Neuronal stem cell (in vitro differentiated cells): ENCODE measurements around the gene TRDN.

ENCODE experiments used
- DNase-seq: peaks from one replicate; pipeline ENCODE4 v3.0.0-alpha.2; 2013; ENCODE audit warnings: low spot score
- H2AFZ ChIP-seq: one replicate; pipeline ENCODE4 v1.6.1; 2013; ENCODE audit warnings: mild to moderate bottlenecking, low read length, inconsistent platforms
- H2AK5ac ChIP-seq: 2 replicates; pipeline ENCODE4 v1.6.1; 2013; ENCODE audit warnings: low read depth, mild to moderate bottlenecking, inconsistent platforms, low read length, moderate library complexity, mixed read lengths
- H2BK120ac ChIP-seq: 2 replicates; pipeline ENCODE4 v1.6.1; 2013; ENCODE audit warnings: low read depth, mild to moderate bottlenecking, inconsistent platforms, low read length, moderate library complexity, mixed read lengths
- H2BK12ac ChIP-seq: one replicate; pipeline ENCODE4 v1.6.1; 2013; ENCODE audit warnings: low read length, inconsistent platforms
- H2BK15ac ChIP-seq: 2 replicates; pipeline ENCODE4 v1.6.1; 2013; ENCODE audit warnings: mild to moderate bottlenecking, low read length, inconsistent platforms, mixed read lengths
- H2BK5ac ChIP-seq: one replicate; pipeline ENCODE4 v1.6.1; 2013; ENCODE audit warnings: inconsistent platforms, mild to moderate bottlenecking, low read length, moderate library complexity
- H3K14ac ChIP-seq: one replicate; pipeline ENCODE4 v1.6.1; 2013; ENCODE audit warnings: low read length, inconsistent platforms
- H3K18ac ChIP-seq: 2 replicates; pipeline ENCODE4 v1.6.1; 2013; ENCODE audit warnings: low read length, inconsistent platforms
- H3K23ac ChIP-seq: 2 replicates; pipeline ENCODE4 v1.6.1; 2013; ENCODE audit warnings: low read depth, mild to moderate bottlenecking, mixed read lengths, low read length, inconsistent platforms; ENCODE audit not compliant: poor library complexity
- H3K27ac ChIP-seq: replicated peaks from 3 replicates; pipeline ENCODE4 v1.5.1; 2013; ENCODE audit warnings: low read length, inconsistent platforms
- H3K27me3 ChIP-seq, 3 experiments: 2 replicates each; pipeline ENCODE4 v1.6.1; 2013; ENCODE audit warnings: low read length in 3 of 3, mild to moderate bottlenecking in 2 of 3, inconsistent platforms in 1 of 3, low read depth in 1 of 3, mixed read lengths in 1 of 3, moderate library complexity in 1 of 3; ENCODE audit not compliant: control insufficient read depth in 3 of 3, insufficient read depth in 3 of 3
- H3K36me3 ChIP-seq, 2 donors: replicated peaks in 1 of 2; 2 replicates each; pipeline ENCODE4 v1.6.1; 2013; ENCODE audit warnings: low read length in 2 of 2; ENCODE audit not compliant: control insufficient read depth in 2 of 2, insufficient read depth in 2 of 2
- H3K4ac ChIP-seq: 2 replicates; pipeline ENCODE4 v1.6.1; 2013; ENCODE audit warnings: inconsistent platforms, mild to moderate bottlenecking, low read length, moderate library complexity
- H3K4me1 ChIP-seq, 2 donors: 1 replicate in 1 of 2; 2 replicates in 1 of 2; pipeline ENCODE4 v1.6.1; 2013; ENCODE audit warnings: low read length in 2 of 2, low read depth in 1 of 2; ENCODE audit not compliant: control insufficient read depth in 2 of 2, insufficient read depth in 1 of 2
- H3K4me2 ChIP-seq: one replicate; pipeline ENCODE4 v1.6.1; 2013; ENCODE audit warnings: mild to moderate bottlenecking, low read length, inconsistent platforms; ENCODE audit not compliant: insufficient read depth, poor library complexity, severe bottlenecking
- H3K4me3 ChIP-seq, 2 donors: 2 replicates each; pipeline ENCODE4 v1.5.1; 2013; ENCODE audit warnings: low read length in 2 of 2, mild to moderate bottlenecking in 2 of 2, inconsistent platforms in 1 of 2, moderate library complexity in 1 of 2
- H3K79me1 ChIP-seq: one replicate; pipeline ENCODE4 v1.6.1; 2013; ENCODE audit warnings: low read depth, mild to moderate bottlenecking, inconsistent platforms, low read length, moderate library complexity
- H3K9ac ChIP-seq: one replicate; pipeline ENCODE4 v1.6.1; 2013; ENCODE audit warnings: mild to moderate bottlenecking, low read depth, low read length, inconsistent platforms; ENCODE audit not compliant: poor library complexity
- H3K9me3 ChIP-seq, 2 donors: replicated peaks in 1 of 2; 2 replicates each; pipeline versions ENCODE3 to v1.6.1; 2013; ENCODE audit warnings: low read length in 2 of 2, mild to moderate bottlenecking in 2 of 2, inconsistent platforms in 1 of 2, low read depth in 1 of 2, mixed read lengths in 1 of 2, moderate library complexity in 1 of 2; ENCODE audit not compliant: control insufficient read depth in 2 of 2, insufficient read depth in 1 of 2
- H4K8ac ChIP-seq: one replicate; pipeline ENCODE4 v1.6.1; 2013; ENCODE audit warnings: low read depth, mild to moderate bottlenecking, inconsistent platforms, low read length, moderate library complexity
- H4K91ac ChIP-seq: one replicate; pipeline ENCODE4 v1.6.1; 2013; ENCODE audit warnings: low read length, low read depth, mild to moderate bottlenecking, inconsistent platforms; ENCODE audit not compliant: poor library complexity
- WGBS, 2 donors: extraction: QIAGEN DNeasy Blood & Tissue Kit; methylation state at CpG; one replicate each; pipeline ENCODE4 v1.1.7; 2013; ENCODE audit warnings: missing lambda C conversion rate in 2 of 2, mixed read lengths in 1 of 2; ENCODE audit not compliant: insufficient read length in 2 of 2, insufficient replicate concordance in 1 of 2; ENCODE audit errors: extremely low coverage in 2 of 2; 5-methylcytosine and 5-hydroxymethylcytosine counted together

Gene TRDN

DNA sequence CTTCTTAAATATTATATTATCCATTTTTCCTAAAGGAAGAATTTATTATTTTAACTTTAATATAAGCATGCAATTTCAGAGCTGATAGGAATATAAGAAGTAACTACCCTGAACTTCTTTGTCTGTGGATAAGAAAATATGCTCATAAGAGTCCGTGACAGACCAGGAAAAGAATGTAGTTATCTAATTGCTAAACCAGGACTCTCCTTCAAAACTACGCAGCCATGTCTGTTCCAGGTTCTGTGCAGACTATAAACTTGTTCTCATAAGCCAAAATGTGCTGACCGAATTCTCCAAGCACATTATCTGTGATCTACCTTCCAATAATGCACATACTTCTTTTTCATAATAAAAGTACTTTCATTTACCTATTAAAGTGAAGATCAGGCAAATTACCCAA lies 116.5 kb downstream of the TRDN start:
- Histone ChIP-seq H2AFZ (no peak overlapping the region), H3K23ac (no peak overlapping the region), H4K8ac (no peak overlapping the region), H3K9me3 (no peaks in the 10 kb centered on the region), H3K36me3 (no peaks in the 10 kb centered on the region), H2BK15ac (no peak overlapping the region), H3K18ac (no peak overlapping the region), H3K4me1 (no peaks in the 10 kb centered on the region), H3K27me3 (no peaks in the 10 kb centered on the region), H2AK5ac (no peak overlapping the region), H2BK5ac (no peak overlapping the region), H3K9ac (no peak overlapping the region), H4K91ac (no peak overlapping the region), H3K27ac (no peak overlapping the region), H3K4me2 (no peak overlapping the region), H3K79me1 (no peaks in the 10 kb centered on the region), H2BK120ac (no peak overlapping the region), H2BK12ac (no peak overlapping the region), H3K4me3 (no peak overlapping the region), H3K14ac (no peak overlapping the region), H3K4ac (no peak overlapping the region)
- no peak for DNase-seq
- no CpG with 5 or more reads among the region's 3 CpGs for WGBS, 2 donors

DNA sequence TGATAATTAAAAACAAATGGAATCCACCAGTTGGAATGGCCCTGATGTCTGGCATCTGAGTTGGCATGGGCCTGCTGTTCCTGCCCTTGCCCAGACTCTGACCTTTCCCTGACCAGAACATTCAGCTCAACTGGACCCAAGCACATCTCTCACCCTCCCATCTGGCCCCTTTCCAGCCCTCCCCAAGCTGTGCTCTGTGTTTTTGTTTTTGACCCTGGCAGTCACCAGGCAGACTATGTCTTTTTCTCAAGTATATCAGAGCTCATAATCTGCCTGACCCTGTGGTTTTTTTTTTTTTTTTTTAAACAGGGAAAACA lies 117.6 kb downstream of the TRDN start:
- Histone ChIP-seq H3K14ac (no peak overlapping the region), H3K23ac (no peak overlapping the region), H3K4ac (no peak overlapping the region), H3K36me3 (no peaks in the 10 kb centered on the region), H3K4me2 (no peak overlapping the region), H3K18ac (no peak overlapping the region), H3K9ac (no peak overlapping the region), H2AK5ac (no peak overlapping the region), H3K4me1 (no peaks in the 10 kb centered on the region), H2AFZ (no peak overlapping the region), H3K79me1 (no peaks in the 10 kb centered on the region), H3K27me3 (no peaks in the 10 kb centered on the region), H3K9me3 (no peaks in the 10 kb centered on the region), H4K8ac (no peak overlapping the region), H3K4me3 (no peak overlapping the region), H2BK5ac (no peak overlapping the region), H2BK12ac (no peak overlapping the region), H2BK120ac (no peak overlapping the region), H4K91ac (no peak overlapping the region), H2BK15ac (no peak overlapping the region), H3K27ac (no peak overlapping the region)
- no peak for DNase-seq

DNA sequence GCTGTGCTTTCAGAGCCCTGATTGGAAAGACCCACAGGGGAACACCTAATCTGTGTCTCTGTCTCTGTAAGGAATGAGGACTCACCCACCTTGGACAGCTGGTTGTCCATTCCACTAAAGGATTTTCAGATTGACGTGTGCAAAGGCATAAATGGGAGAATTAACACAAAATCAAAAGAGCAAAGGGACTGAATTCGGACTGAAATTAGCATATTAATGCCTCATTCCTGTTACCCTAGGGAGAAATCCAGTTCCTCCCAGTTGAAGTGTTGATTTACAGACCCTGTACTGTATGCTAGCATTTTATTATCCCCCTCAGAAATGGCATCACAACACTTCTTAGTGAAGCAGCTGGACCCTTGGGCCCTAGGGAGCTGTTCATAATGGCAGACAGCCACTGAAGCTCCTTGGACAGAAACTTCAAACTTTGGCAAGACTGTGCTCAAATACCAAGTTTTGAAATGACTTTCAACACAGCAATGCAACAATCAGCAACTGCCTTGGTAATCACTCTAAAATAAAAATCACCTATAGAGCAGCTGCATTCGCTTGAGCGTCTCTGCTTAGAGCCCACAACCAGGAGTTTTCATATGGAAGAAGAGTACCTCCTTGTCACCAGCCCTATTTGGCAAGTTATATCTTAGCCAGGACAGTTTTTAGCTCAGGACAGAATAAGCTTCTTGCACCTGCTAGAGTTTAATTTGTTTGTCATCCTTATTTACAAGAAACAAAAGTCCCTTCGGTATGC lies 118.1 kb downstream of the TRDN start:
- Histone ChIP-seq H3K18ac (no peak overlapping the region), H2AFZ (peak overlapping the region; percentile 45), H3K27ac (no peak overlapping the region), H3K79me1 (no peaks in the 10 kb centered on the region), H3K4me2 (no peak overlapping the region), H2BK5ac (no peak overlapping the region), H2BK15ac (no peak overlapping the region), H3K36me3 (no peaks in the 10 kb centered on the region), H3K14ac (no peak overlapping the region), H3K4me1 (no peaks in the 10 kb centered on the region), H3K4me3 (no peak overlapping the region), H3K9me3 (no peaks in the 10 kb centered on the region), H2AK5ac (no peak overlapping the region), H2BK12ac (no peak overlapping the region), H3K23ac (no peak overlapping the region), H2BK120ac (no peak overlapping the region), H4K8ac (no peak overlapping the region), H4K91ac (no peak overlapping the region), H3K27me3 (no peaks in the 10 kb centered on the region), H3K9ac (no peak overlapping the region), H3K4ac (no peak overlapping the region)
- no peak for DNase-seq
- WGBS, 2 donors = no CpG with 5 or more reads among the region's 5 CpGs

DNA sequence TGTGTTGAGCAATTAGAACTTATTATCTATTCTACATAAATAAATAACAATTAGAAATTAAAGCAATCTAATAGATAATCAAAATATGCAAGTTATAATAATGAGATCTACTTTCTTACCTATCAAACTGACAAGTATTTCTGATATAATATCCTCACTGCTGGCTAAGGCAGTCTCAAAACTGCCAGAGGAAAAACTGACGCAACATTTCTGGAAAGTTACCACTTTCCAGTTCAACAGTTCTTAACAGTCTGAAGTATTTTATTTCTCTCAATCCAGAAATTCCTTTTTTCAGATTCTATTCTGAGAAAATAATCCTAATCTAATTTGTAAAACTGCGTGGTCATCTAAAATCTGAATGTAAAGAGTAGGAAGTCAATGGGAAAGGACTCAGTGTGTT lies 121.0 kb downstream of the TRDN start:
- H3K9ac ChIP-seq = no peak overlapping the region
- no peak overlapping the region for H2BK12ac ChIP-seq
- H3K23ac ChIP-seq = no peak overlapping the region
- no CpG with 5 or more reads among the region's 2 CpGs for WGBS, 2 donors
- no peak overlapping the region for H3K14ac ChIP-seq
- H2AK5ac ChIP-seq = no peak overlapping the region
- no peak overlapping the region for H3K4me3 ChIP-seq
- no peak overlapping the region for H3K4ac ChIP-seq
- H4K8ac ChIP-seq = no peak overlapping the region
- no peak for DNase-seq
- no peak overlapping the region for H2BK120ac ChIP-seq
- no peak overlapping the region for H2BK15ac ChIP-seq
- no peak overlapping the region for H2BK5ac ChIP-seq
- H3K18ac ChIP-seq = no peak overlapping the region
- no peaks in the 10 kb centered on the region for H3K4me1 ChIP-seq
- H3K27ac ChIP-seq = no peak overlapping the region
- no peak overlapping the region for H3K4me2 ChIP-seq
- no peaks in the 10 kb centered on the region for H3K27me3 ChIP-seq
- H3K79me1 ChIP-seq = no peaks in the 10 kb centered on the region
- no peaks in the 10 kb centered on the region for H3K9me3 ChIP-seq
- no peak overlapping the region for H4K91ac ChIP-seq
- H3K36me3 ChIP-seq = no peaks in the 10 kb centered on the region
- no peak overlapping the region for H2AFZ ChIP-seq
